ENCODE results near the gene SPON1. TPM values are rescaled to one million over a fixed set of nuclear protein-coding genes. Genes with fewer than 3 reads are reported as not detected.

SPON1 gene
- total RNA-seq, 2 experiments from 2014 or later, result 3.8 to 3.9 TPM

DNA sequence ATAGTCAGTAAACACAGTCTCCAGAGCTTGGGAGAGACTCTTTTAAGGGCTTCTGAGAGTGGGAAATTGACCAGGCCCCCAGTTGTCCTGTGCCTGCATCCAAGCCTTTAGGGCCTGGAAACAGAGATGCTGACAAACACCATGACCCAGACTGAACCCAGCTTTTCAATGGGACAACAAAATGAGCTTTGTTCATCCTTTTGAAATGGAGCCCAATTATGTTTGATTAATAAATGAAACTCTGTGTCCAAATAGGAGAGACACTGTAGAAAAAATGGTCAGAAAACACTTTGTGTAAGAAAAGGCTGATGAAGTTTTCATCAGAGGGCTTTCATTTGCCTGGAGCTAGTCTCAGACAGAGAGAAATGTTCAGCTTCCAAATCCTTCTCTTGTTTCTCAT lies 250.5 kb downstream of the SPON1 start:
- H3K9me3 Mint-ChIP-seq, result no peaks in the 10 kb centered on the region
- H3K27me3 Mint-ChIP-seq, result peaks cover 7% of the 10 kb centered on the region
- DNase-seq (no peak), ATAC-seq (ENCODE audit: low read depth) (no peak)
- H3K27ac Mint-ChIP-seq, result no peak overlapping the region
- POLR2A ChIA-PET, result no interaction called here
- H3K4me1 Mint-ChIP-seq, result no peaks in the 10 kb centered on the region
- H3K4me3 Mint-ChIP-seq, result no peak overlapping the region
- no peaks in the 10 kb centered on the region for H3K36me3 Mint-ChIP-seq

DNA sequence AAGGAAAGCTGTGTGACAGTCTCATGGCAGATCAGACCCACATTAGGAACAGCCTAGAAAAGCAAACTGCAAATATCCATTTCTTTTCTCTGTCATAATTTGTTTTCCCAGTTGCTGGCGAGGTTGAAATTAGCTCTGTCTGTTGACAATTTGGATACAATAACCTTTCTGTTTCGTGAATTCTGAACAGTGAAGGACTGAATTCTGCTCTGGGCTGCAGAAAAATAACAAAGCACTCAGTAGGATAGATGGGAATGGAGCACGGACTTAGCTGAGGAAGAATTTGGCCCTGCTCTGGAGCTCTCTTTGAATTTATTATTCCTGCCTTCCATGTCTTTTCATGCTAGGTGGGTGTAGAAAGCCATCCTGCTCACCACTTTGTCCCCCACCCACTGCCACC lies 256.2 kb downstream of the SPON1 start:
- DNase-seq (no peak), ATAC-seq (ENCODE audit: low read depth) (no peak)
- H3K9me3 Mint-ChIP-seq, result no peaks in the 10 kb centered on the region
- H3K4me1 Mint-ChIP-seq, result no peaks in the 10 kb centered on the region
- H3K36me3 Mint-ChIP-seq, result no peaks in the 10 kb centered on the region
- H3K27me3 Mint-ChIP-seq, result peaks cover 9% of the 10 kb centered on the region
- POLR2A ChIA-PET, result no interaction called here
- no peak overlapping the region for H3K4me3 Mint-ChIP-seq
- H3K27ac Mint-ChIP-seq, result no peak overlapping the region

DNA sequence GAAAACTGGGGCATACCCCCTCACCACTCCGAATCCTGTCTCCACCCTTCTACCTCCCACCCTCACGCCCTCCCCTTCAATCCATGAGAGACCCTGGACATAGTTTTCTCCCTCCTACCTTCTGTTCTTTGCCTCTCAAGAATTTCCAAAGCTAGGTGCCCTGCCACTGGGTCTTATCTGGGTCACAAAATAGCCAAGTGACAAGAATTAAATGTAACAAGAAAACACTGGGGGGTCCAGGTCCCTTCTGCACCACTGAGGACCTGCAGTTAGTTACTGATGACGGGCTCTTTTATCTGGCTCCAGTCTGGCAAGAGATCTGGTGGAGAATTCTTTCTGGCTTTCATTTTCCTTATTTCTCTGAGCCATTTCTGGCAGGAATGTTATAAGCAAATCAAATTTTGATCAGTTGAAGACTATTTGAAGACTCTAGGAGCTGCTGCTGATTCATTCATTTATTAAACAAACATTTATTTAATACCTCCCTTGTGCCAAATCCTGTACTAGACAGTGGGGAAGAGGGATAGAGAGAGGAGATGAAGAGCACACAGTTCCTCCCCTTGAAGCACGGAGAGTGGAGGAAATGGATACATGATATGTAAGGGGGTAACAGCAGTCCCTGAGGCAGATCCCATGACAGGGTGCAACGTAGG lies 261.2 kb downstream of the SPON1 start:
- H3K27ac Mint-ChIP-seq, result no peak overlapping the region
- POLR2A ChIA-PET, result no interaction called here
- H3K9me3 Mint-ChIP-seq, result peaks cover 3% of the 10 kb centered on the region

DNA sequence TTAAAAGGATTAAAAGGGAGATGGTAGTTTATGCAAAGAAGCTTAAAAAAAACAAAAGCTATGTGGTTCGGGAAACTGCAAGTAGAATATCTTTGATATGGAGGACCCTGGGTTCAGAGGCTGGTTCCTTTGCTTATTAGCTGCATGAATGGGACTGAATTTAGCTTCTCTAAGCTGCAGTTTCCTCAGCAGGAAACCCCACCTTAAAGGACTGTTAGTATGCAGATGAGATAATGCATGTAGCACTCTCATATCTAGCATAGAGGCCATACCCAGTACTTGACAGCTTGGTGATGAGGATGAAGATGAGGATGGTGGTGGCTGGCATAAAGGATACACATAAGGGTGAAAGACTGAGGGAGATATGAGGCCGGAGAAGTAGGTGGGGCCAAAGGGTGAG lies 261.9 kb downstream of the SPON1 start:
- no peak overlapping the region for H3K4me3 Mint-ChIP-seq
- H3K9me3 Mint-ChIP-seq, result peaks cover 3% of the 10 kb centered on the region
- H3K27ac Mint-ChIP-seq, result no peak overlapping the region
- ATAC-seq (ENCODE audit: low read depth), result no peak
- peaks cover 1% of the 10 kb centered on the region for H3K4me1 Mint-ChIP-seq
- no peak for DNase-seq
- POLR2A ChIA-PET, result no interaction called here
- H3K36me3 Mint-ChIP-seq, result no peaks in the 10 kb centered on the region
- H3K27me3 Mint-ChIP-seq, result peaks cover 5% of the 10 kb centered on the region

More for the DNA sequence above, 261.2 kb downstream of the SPON1 start:
- no peak overlapping the region for H3K4me3 Mint-ChIP-seq
- no peaks in the 10 kb centered on the region for H3K36me3 Mint-ChIP-seq
- H3K4me1 Mint-ChIP-seq, result peaks cover 1% of the 10 kb centered on the region
- peaks cover 10% of the 10 kb centered on the region for H3K27me3 Mint-ChIP-seq
- ATAC-seq (ENCODE audit: low read depth), result no peak
- DNase-seq, result no peak

DNA sequence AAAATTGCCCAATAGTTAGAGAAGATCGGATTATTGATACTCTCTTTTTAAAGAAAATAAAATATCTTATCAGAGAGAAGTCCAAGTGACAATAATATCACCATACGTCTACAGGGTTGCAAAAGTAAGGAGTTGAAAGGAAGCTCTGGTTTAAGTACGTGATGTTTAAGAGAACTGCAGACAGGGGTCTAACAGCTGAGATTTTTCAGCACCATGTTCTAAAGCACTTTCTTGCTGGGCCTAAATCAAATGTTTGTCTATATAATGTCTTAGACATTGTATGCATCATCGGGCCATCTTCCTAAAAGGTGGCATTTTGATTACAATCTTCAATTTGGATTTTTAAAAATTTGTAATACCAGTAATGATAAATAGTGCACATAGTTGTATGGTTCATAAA lies 263.1 kb downstream of the SPON1 start:
- peaks cover 4% of the 10 kb centered on the region for H3K27me3 Mint-ChIP-seq
- peaks cover 3% of the 10 kb centered on the region for H3K9me3 Mint-ChIP-seq
- no peaks in the 10 kb centered on the region for H3K36me3 Mint-ChIP-seq
- H3K4me3 Mint-ChIP-seq, result no peak overlapping the region
- DNase-seq (no peak), ATAC-seq (ENCODE audit: low read depth) (no peak)
- POLR2A ChIA-PET, result no interaction called here
- H3K27ac Mint-ChIP-seq, result no peak overlapping the region
- peaks cover 1% of the 10 kb centered on the region for H3K4me1 Mint-ChIP-seq

DNA sequence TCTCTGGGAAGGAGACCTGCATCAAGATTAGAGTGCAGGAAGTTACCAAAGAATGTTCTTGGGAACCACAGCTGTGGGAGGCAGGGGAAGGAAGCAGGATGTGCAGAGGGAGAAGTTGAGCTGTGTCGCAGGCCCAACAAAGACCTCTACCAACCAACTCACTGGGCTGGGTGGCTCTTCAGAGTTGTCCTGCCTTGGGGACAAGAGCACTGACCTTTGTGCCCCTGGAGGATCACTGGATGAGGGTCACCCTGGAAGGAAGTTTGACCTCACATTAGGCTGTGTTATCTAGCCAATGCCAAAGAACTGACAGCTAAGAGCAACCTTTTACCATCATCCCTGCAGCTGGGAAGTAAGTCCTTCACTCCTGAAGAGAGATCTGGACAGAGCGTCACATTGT lies 265.8 kb downstream of the SPON1 start:
- H3K27ac Mint-ChIP-seq, result no peak overlapping the region
- H3K4me3 Mint-ChIP-seq, result no peak overlapping the region
- DNase-seq, result no peak
- H3K4me1 Mint-ChIP-seq, result peaks cover 1% of the 10 kb centered on the region
- POLR2A ChIA-PET, result no interaction called here
- peaks cover 3% of the 10 kb centered on the region for H3K9me3 Mint-ChIP-seq
- ATAC-seq (ENCODE audit: low read depth), result no peak
- no peaks in the 10 kb centered on the region for H3K36me3 Mint-ChIP-seq
- peaks cover 7% of the 10 kb centered on the region for H3K27me3 Mint-ChIP-seq

DNA sequence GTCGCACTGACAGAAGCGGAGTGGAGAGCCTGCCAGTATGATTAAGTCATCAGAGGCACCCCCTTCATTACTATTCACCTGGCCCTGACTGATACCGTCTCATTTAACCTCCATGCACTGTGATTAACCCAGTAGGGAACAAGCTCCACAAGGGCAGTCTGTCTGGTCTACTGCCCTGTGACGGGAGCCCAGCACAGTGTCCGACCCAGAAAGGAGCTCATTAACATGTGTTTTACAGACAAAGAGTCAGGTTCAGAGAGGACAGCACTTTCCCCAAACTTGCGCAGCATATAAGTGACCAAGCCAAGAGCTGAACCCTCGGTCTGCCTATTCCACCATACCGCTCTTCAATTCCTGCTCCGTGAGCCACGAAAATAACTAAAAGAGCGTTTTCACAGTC lies 266.9 kb downstream of the SPON1 start:
- peaks cover 6% of the 10 kb centered on the region for H3K27me3 Mint-ChIP-seq
- H3K4me1 Mint-ChIP-seq, result peaks cover 1% of the 10 kb centered on the region
- H3K27ac Mint-ChIP-seq, result no peak overlapping the region
- no peak for DNase-seq
- H3K36me3 Mint-ChIP-seq, result no peaks in the 10 kb centered on the region
- peaks cover 3% of the 10 kb centered on the region for H3K9me3 Mint-ChIP-seq
- no peak overlapping the region for H3K4me3 Mint-ChIP-seq
- ATAC-seq (ENCODE audit: low read depth), result no peak
- POLR2A ChIA-PET, result interaction anchor here (0.7 kb wide), 1 partner anchor 121 kb away, joined by 4 read pairs; no protein-coding TSS in a partner anchor

DNA sequence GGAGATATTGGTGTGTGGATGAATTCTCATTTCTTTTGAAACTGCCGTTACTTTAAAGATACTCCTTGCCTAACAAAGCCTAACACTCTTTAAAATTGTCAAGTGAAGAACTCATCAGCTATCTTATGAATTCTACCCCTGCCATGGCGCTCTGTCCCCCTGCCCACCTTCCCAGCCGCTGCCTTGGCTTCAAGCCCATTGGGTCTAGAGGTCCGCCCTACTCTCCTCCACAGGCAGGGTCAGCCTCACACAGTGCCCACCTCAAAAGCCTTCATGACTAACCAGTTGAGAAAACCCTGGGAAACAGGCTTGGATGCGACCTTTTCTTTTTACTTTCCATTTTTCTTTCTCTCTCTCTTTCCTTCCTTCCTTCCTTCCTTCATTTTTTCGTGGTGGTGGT lies 267.9 kb downstream of the SPON1 start:
- Mint-ChIP-seq H3K4me3 (no peak overlapping the region), H3K36me3 (no peaks in the 10 kb centered on the region)
- POLR2A ChIA-PET, result no interaction called here

DNA sequence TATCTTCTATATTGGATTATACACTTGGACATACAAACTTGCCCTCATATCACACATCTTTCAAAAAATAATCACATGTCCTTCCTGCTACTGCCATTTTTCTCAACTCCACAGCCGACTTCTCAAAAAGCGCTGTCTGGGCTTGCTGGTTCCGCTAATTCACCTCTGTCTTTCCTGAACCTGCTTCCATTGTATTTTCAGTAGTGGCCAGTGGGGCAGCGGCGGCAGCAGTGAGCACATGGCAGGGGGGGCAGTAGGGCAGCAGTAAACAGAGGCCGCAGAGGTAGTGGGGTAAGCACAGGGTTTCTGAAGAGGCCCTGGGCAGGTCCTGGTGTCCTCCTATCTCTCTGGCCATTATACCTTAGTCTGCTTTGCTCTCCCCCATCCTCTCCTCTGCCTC lies 270.1 kb downstream of the SPON1 start:
- no peaks in the 10 kb centered on the region for H3K9me3 Mint-ChIP-seq
- POLR2A ChIA-PET, result no interaction called here
- H3K4me3 Mint-ChIP-seq, result no peak overlapping the region
- no peak for DNase-seq
- peaks cover 1% of the 10 kb centered on the region for H3K4me1 Mint-ChIP-seq
- H3K27me3 Mint-ChIP-seq, result peaks cover 10% of the 10 kb centered on the region
- no peak overlapping the region for H3K27ac Mint-ChIP-seq
- H3K36me3 Mint-ChIP-seq, result no peaks in the 10 kb centered on the region
- ATAC-seq (ENCODE audit: low read depth), result no peak

More for the DNA sequence above, 267.9 kb downstream of the SPON1 start:
- ATAC-seq (ENCODE audit: low read depth), result no peak
- H3K4me1 Mint-ChIP-seq, result peaks cover 1% of the 10 kb centered on the region
- peaks cover 3% of the 10 kb centered on the region for H3K27me3 Mint-ChIP-seq
- DNase-seq, result no peak
- no peak overlapping the region for H3K27ac Mint-ChIP-seq
- H3K9me3 Mint-ChIP-seq, result peaks cover 3% of the 10 kb centered on the region

DNA sequence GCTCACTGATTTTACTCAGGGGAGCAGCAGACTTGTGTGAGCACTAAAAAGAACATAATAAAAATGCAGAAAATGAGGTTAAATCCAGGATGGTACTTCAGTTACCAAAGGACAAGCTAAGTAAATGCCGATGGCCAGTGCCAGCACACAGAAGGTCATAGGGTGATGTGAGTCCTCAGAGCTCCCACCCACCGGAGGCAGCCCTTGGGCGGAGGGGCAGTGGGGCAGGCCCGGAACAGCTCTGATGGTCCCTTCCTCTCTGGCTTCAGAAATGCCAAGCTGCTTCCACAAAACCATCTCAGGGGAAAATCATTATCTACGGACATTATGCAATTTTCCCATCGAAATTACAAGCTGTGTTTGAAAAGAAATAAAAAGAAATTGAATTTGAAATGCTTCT lies 271.9 kb downstream of the SPON1 start:
- Mint-ChIP-seq H3K9me3 (no peaks in the 10 kb centered on the region), H3K4me1 (no peaks in the 10 kb centered on the region), H3K27me3 (peaks cover 12% of the 10 kb centered on the region), H3K4me3 (no peak overlapping the region), H3K27ac (no peak overlapping the region), H3K36me3 (no peaks in the 10 kb centered on the region)
- ATAC-seq (ENCODE audit: low read depth) (no peak), DNase-seq (no peak)
- POLR2A ChIA-PET, result no interaction called here

DNA sequence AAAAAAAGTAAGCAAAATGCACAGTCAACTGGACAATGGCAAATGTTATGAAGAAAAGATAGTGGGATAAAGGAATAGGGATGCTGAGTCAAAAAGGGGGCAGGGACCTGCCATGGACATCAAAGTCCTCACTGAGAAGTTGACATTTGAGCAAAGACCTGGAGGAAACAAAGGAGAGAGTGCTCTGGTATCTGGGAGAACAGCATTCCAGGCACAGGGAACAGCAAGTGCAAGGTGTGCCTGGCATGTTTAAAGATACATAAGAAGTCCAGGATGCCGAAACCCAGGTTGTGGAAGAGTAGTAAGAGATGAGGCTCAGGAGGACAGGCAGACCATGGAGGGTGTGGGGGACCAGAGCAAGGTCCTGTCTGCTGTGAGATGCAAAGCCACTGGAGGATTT lies 273.2 kb downstream of the SPON1 start:
- ATAC-seq (ENCODE audit: low read depth), result no peak
- POLR2A ChIA-PET, result no interaction called here
- peaks cover 12% of the 10 kb centered on the region for H3K27me3 Mint-ChIP-seq
- H3K4me1 Mint-ChIP-seq, result no peaks in the 10 kb centered on the region
- H3K36me3 Mint-ChIP-seq, result no peaks in the 10 kb centered on the region
- H3K27ac Mint-ChIP-seq, result no peak overlapping the region
- no peaks in the 10 kb centered on the region for H3K9me3 Mint-ChIP-seq
- no peak for DNase-seq
- no peak overlapping the region for H3K4me3 Mint-ChIP-seq

DNA sequence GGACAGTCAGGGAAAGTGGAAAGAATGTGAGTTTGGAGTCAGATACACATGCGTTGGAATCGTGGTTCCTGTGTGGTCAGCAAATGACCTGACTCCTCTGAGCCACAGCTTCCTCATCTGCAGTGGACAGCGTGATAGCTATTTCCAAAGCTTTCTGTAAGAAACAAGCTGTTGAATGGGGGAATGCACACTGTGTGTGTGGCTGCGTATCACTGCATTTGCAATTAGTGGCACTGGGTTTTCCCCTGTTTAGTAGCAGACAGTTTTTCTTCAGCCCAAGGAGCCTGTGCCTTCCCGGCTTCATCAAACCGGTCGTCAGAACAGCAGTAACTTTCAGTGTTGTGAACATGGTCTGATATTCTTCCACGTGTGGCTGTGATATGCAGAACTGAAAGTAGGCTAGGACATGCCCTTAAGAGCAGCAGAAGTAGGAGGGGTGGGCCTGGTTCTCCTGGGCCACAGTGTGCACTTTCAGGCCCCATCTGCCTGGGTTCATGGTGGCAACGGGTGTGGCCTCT lies 275.0 kb downstream of the SPON1 start:
- no peak overlapping the region for H3K4me3 Mint-ChIP-seq
- H3K36me3 Mint-ChIP-seq, result no peaks in the 10 kb centered on the region
- no peak overlapping the region for H3K27ac Mint-ChIP-seq
- H3K9me3 Mint-ChIP-seq, result no peaks in the 10 kb centered on the region
- POLR2A ChIA-PET, result no interaction called here
- DNase-seq, result no peak
- no peak for ATAC-seq (ENCODE audit: low read depth)
- no peaks in the 10 kb centered on the region for H3K4me1 Mint-ChIP-seq
- H3K27me3 Mint-ChIP-seq, result peaks cover 8% of the 10 kb centered on the region

DNA sequence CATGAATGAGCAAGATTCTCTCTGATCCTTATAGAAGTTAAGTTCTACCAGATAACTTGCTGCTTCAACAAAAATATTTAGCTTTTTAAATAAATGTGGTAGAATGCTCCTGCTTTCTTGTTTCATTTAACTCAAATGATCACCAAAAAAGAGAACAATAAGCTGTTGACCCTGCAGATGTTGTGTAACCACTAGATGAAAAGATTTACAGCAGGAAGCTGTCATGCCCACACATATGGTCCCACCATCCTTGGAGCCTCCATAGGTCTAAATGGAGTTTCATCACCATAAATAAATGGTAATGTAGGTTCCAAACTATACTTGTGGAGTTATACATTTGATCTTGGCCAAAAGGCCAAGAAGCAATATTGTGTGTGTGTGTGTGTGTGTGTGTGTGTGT lies 277.7 kb downstream of the SPON1 start:
- no peaks in the 10 kb centered on the region for H3K36me3 Mint-ChIP-seq
- no peak overlapping the region for H3K4me3 Mint-ChIP-seq
- no peaks in the 10 kb centered on the region for H3K9me3 Mint-ChIP-seq
- H3K4me1 Mint-ChIP-seq, result no peaks in the 10 kb centered on the region
- POLR2A ChIA-PET, result no interaction called here
- peaks cover 8% of the 10 kb centered on the region for H3K27me3 Mint-ChIP-seq
- H3K27ac Mint-ChIP-seq, result no peak overlapping the region
- no peak for DNase-seq
- ATAC-seq (ENCODE audit: low read depth), result no peak

DNA sequence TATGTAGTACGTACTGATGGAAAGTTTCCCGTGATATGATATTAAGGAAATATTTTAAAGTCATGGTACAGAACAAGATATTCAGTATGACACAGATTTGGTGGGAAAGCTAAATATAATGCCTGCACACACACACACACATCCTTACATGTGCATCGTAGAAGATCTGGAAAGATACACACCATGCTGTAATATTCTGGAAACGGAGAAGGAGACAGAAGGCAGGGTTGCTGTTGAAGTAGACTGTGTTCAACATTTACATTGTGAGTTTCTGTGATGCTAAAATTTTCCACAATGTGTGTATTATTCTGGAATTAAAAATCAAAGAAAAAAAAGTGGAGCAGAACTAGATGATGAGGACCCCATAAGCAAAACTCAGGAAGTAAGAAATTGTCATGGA lies 278.4 kb downstream of the SPON1 start:
- POLR2A ChIA-PET, result no interaction called here
- H3K27me3 Mint-ChIP-seq, result peaks cover 7% of the 10 kb centered on the region

DNA sequence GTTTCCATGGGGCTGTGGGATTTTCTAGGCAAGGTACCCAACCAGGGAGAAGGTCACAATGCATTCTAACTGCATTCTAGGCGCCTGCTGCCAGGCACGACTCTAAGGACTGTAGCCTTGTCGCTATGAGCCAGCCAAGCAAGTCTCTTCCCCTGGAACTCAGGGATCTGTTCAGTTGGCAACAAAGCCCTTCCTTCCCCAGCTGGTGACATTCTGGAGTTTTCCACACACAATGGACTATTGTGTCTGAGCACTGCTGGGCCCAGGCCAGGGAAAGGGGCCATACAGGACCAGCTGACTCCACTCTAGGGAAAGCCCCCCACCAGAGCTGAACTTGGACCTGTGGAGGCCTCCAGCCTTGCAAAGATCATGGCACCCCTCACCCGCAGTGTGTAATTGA lies 279.7 kb downstream of the SPON1 start:
- no peaks in the 10 kb centered on the region for H3K36me3 Mint-ChIP-seq
- no peak overlapping the region for H3K4me3 Mint-ChIP-seq
- peaks cover 1% of the 10 kb centered on the region for H3K4me1 Mint-ChIP-seq
- H3K9me3 Mint-ChIP-seq, result no peaks in the 10 kb centered on the region
- H3K27me3 Mint-ChIP-seq, result peaks cover 9% of the 10 kb centered on the region
- ATAC-seq (ENCODE audit: low read depth) (no peak), DNase-seq (no peak)
- no peak overlapping the region for H3K27ac Mint-ChIP-seq
- POLR2A ChIA-PET, result no interaction called here

More for the DNA sequence above, 278.4 kb downstream of the SPON1 start:
- H3K36me3 Mint-ChIP-seq, result no peaks in the 10 kb centered on the region
- no peak for ATAC-seq (ENCODE audit: low read depth)
- no peaks in the 10 kb centered on the region for H3K4me1 Mint-ChIP-seq
- H3K4me3 Mint-ChIP-seq, result no peak overlapping the region
- DNase-seq, result no peak
- no peak overlapping the region for H3K27ac Mint-ChIP-seq
- no peaks in the 10 kb centered on the region for H3K9me3 Mint-ChIP-seq
